ENCODE results near the gene CYP11A1. TPM values are rescaled to one million over a fixed set of nuclear protein-coding genes. Genes with fewer than 3 reads are reported as not detected.

CYP11A1 gene
- total and polyA plus RNA-seq, 10 of the 15 experiments (the other 5 are each of a cell fraction or from before 2014, with no cell fraction given): 0.11 to 1.2 (median 0.23) TPM; not detected in 5

DNA sequence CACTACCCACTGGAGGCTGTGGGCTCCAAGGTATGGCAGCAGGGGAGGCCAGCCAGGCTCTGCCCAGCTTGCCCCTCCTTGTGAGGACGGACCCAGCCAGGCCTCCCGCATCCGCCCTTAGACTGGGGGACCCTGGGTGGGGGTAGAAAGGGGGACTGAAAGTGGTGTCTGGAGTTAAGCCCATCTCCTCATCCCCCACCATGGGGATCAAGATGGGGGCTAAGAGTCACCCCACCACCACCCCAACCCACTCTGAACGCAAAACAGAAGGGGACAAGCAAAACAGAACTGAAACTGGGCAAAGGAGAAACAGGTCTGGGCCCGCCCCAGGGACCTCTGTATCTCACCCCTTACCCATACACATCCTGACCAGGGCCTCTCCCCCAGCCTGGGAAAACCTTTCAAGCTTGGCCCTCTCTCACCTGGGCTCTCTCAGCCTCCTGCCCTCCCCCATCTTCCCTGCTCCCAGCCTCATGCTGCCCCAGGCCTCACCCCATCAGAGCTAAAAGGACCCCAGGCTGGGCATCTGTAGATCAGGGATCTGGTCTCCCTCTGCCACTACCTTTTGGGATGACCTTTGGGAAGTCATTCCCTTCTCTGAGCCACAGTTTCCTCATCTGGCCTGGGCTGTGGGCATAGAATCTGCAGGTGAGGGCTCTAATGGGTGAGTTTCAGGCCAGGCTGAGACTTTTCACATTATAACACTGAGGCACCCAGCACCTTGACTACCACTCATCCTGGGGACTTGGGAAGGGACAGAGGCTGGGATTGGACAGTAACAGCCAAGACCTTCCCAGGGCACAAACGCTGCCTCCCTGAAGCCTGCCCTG lies 30.0 kb upstream of the CYP11A1 start (continued):
- TF ChIP-seq CEBPZ (IDR thresholded peaks at IDR 0.05; ENCODE audit: low read depth, low read length) (no peak), CBX3 (IDR thresholded peaks at IDR 0.05; ENCODE audit: borderline replicate concordance, low read depth) (no peak), ZZZ3 (IDR thresholded peaks at IDR 0.05; ENCODE audit: control insufficient read depth, insufficient read length, low read depth) (no peak), JUND (IDR thresholded peaks at IDR 0.05; ENCODE audit: low read depth, low read length) (no peak), HDAC6 (IDR thresholded peaks at IDR 0.05; ENCODE audit: unreplicated experiment) (no peak), ZSCAN29 (IDR thresholded peaks at IDR 0.05) (0 out of 2 replicates have a peak, but pooled peaks have one; percentile 2), ATF2 (IDR thresholded peaks at IDR 0.05; ENCODE audit: low read length) (no peak), SMAD5 (IDR thresholded peaks at IDR 0.05; ENCODE audit: low read depth) (no peak), BRCA1 (IDR thresholded peaks at IDR 0.05; ENCODE audit: low read depth, low read length) (no peak), TARDBP (IDR thresholded peaks at IDR 0.05; ENCODE audit: borderline replicate concordance) (no peak), NR2C2 (IDR thresholded peaks at IDR 0.05; ENCODE audit: borderline replicate concordance, control insufficient read depth, insufficient read length, low read depth) (no peak), SKIL (IDR thresholded peaks at IDR 0.05; ENCODE audit: low read depth, poor library complexity, severe bottlenecking) (peak; percentile 92), MTA3 (IDR thresholded peaks at IDR 0.05; ENCODE audit: borderline replicate concordance, low read length) (no peak), ZNF274 (IDR thresholded peaks at IDR 0.05; ENCODE audit: insufficient read depth, insufficient read length) (no peak), SREBF2 (IDR thresholded peaks at IDR 0.05; ENCODE audit: low read length) (no peak), CREM (IDR thresholded peaks at IDR 0.05; ENCODE audit: low read depth) (peak; percentile 60)
- TF ChIP-seq, protein P1, sequence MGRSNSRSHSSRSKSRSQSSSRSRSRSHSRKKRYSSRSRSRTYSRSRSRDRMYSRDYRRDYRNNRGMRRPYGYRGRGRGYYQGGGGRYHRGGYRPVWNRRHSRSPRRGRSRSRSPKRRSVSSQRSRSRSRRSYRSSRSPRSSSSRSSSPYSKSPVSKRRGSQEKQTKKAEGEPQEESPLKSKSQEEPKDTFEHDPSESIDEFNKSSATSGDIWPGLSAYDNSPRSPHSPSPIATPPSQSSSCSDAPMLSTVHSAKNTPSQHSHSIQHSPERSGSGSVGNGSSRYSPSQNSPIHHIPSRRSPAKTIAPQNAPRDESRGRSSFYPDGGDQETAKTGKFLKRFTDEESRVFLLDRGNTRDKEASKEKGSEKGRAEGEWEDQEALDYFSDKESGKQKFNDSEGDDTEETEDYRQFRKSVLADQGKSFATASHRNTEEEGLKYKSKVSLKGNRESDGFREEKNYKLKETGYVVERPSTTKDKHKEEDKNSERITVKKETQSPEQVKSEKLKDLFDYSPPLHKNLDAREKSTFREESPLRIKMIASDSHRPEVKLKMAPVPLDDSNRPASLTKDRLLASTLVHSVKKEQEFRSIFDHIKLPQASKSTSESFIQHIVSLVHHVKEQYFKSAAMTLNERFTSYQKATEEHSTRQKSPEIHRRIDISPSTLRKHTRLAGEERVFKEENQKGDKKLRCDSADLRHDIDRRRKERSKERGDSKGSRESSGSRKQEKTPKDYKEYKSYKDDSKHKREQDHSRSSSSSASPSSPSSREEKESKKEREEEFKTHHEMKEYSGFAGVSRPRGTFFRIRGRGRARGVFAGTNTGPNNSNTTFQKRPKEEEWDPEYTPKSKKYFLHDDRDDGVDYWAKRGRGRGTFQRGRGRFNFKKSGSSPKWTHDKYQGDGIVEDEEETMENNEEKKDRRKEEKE (IDR thresholded peaks at IDR 0.05): no peak
